ENCODE measurements around the gene IER3.

IER3 gene

DNA sequence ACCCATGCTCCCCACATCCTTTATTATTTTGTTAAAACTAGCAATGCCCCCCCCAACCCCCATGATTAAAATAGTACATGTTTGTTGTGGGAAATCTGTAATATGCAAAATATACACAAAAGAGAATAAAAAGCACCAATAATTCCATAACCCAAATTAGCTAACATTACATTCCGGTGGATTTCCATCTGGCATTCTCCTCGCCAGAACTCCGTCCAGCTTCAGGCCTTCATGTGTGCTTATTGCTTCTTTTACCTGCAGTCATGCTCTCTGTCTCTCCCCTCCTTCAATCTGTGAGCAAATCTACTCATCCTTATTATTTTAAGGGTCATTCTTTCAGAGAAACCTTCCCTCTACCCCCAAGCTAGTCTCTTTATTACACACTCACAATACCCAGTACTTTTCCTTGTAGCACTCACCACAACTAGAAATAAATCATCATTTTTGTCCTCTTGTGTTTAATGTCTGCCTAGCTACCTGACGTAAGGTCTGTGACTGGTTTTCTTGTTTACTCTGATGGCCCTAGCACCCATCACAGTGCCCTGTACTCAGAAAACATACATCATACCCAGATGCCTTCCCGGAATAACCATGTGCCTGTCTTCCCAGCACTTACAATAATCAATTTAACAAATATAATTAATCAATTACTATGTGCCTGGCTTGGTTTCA, 25.6 kb upstream of the IER3 start (continued):
- TF ChIP-seq ZNF335 (tag by site-specific recombination; conservative IDR thresholded peaks at IDR 0.05) (peak; percentile 67; the same call in 1 of the 2 replicates), ZNF426 (tag by site-specific recombination; IDR thresholded peaks at IDR 0.05) (no peak)

- H3K9me3 ChIP-seq (ENCODE audit: control insufficient read depth, insufficient read depth, low read depth, low read length) = no peaks in the 10 kb centered on the region
- no peaks in the 10 kb centered on the region for H3K36me3 ChIP-seq (ENCODE audit: control insufficient read depth in 2 of 2, insufficient read depth in 1 of 2, low read length in 2 of 2)
- peak overlapping the region; percentile 72; the same call in 1 of the 2 replicates for H3K27ac ChIP-seq (ENCODE audit: extremely low read depth, low read depth, low read length)
- peak overlapping the region; percentile 19 for H3K4me3 ChIP-seq (ENCODE audit: low read depth, low read length)
- H3K4me1 ChIP-seq (ENCODE audit: control insufficient read depth, insufficient read depth, low read length) = peaks cover 18% of the 10 kb centered on the region
- POLR2A ChIA-PET = interaction anchor here (0.6 to 7.9 kb wide), 17 partner anchors 8 to 154 kb away, joined by 3 to 64 read pairs (median 7); partner anchors contain the start of genes IER3 and MDC1
- CTCF ChIA-PET = interaction anchor here (0.6 to 2.1 kb wide), 18 partner anchors 10 to 638 kb away, joined by 3 to 8 read pairs (median 4); partner anchors contain the start of gene IER3
- TF ChIP-seq ZBTB7A (tag by site-specific recombination; IDR thresholded peaks at IDR 0.05; ENCODE audit: low read depth) (no peak), ZNF211 (tag by site-specific recombination; IDR thresholded peaks at IDR 0.05; ENCODE audit: low read depth) (no peak), ZNF558 (tag by site-specific recombination; IDR thresholded peaks at IDR 0.05) (no peak), ZNF214 (tag by site-specific recombination; IDR thresholded peaks at IDR 0.05; ENCODE audit: borderline replicate concordance) (no peak), ZNF837 (tag by site-specific recombination; IDR thresholded peaks at IDR 0.05) (no peak), ZNF843 (tag by site-specific recombination; IDR thresholded peaks at IDR 0.05) (no peak), ZNF514 (tag by site-specific recombination; IDR thresholded peaks at IDR 0.05) (no peak), ZNF394 (tag by site-specific recombination; IDR thresholded peaks at IDR 0.05; ENCODE audit: borderline replicate concordance) (peak; percentile 64; the same call in 1 of the 2 replicates), ZNF292 (tag by site-specific recombination; IDR thresholded peaks at IDR 0.05; ENCODE audit: borderline replicate concordance, low read depth) (no peak), ZNF133 (tag by site-specific recombination; IDR thresholded peaks at IDR 0.05) (no peak), ZNF701 (tag by site-specific recombination; IDR thresholded peaks at IDR 0.05) (no peak), ZNF302 (tag by site-specific recombination; IDR thresholded peaks at IDR 0.05; ENCODE audit: low read depth) (no peak), ZNF580 (tag by site-specific recombination; IDR thresholded peaks at IDR 0.05) (no peak), ZNF114 (tag by site-specific recombination; IDR thresholded peaks at IDR 0.05) (no peak), ELK4 (IDR thresholded peaks at IDR 0.05; ENCODE audit: borderline replicate concordance, low read depth, low read length) (no peak), PATZ1 (tag by site-specific recombination; IDR thresholded peaks at IDR 0.05) (peak; percentile 95), ZFP37 (tag by site-specific recombination; IDR thresholded peaks at IDR 0.05) (no peak), ZNF16 (tag by site-specific recombination; IDR thresholded peaks at IDR 0.05; ENCODE audit: low read depth) (no peak), ZNF423 (tag by site-specific recombination; IDR thresholded peaks at IDR 0.05) (no peak)
- TF ChIP-seq, protein P1, sequence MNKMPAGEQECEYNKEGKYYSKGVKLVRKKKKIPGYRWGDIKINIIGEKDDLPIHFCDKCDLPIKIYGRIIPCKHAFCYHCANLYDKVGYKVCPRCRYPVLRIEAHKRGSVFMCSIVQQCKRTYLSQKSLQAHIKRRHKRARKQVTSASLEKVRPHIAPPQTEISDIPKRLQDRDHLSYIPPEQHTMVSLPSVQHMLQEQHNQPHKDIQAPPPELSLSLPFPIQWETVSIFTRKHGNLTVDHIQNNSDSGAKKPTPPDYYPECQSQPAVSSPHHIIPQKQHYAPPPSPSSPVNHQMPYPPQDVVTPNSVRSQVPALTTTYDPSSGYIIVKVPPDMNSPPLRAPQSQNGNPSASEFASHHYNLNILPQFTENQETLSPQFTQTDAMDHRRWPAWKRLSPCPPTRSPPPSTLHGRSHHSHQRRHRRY (tag by site-specific recombination; IDR thresholded peaks at IDR 0.05) = no peak; the same call in 1 of the 2 replicates
- TF ChIP-seq, protein P2, sequence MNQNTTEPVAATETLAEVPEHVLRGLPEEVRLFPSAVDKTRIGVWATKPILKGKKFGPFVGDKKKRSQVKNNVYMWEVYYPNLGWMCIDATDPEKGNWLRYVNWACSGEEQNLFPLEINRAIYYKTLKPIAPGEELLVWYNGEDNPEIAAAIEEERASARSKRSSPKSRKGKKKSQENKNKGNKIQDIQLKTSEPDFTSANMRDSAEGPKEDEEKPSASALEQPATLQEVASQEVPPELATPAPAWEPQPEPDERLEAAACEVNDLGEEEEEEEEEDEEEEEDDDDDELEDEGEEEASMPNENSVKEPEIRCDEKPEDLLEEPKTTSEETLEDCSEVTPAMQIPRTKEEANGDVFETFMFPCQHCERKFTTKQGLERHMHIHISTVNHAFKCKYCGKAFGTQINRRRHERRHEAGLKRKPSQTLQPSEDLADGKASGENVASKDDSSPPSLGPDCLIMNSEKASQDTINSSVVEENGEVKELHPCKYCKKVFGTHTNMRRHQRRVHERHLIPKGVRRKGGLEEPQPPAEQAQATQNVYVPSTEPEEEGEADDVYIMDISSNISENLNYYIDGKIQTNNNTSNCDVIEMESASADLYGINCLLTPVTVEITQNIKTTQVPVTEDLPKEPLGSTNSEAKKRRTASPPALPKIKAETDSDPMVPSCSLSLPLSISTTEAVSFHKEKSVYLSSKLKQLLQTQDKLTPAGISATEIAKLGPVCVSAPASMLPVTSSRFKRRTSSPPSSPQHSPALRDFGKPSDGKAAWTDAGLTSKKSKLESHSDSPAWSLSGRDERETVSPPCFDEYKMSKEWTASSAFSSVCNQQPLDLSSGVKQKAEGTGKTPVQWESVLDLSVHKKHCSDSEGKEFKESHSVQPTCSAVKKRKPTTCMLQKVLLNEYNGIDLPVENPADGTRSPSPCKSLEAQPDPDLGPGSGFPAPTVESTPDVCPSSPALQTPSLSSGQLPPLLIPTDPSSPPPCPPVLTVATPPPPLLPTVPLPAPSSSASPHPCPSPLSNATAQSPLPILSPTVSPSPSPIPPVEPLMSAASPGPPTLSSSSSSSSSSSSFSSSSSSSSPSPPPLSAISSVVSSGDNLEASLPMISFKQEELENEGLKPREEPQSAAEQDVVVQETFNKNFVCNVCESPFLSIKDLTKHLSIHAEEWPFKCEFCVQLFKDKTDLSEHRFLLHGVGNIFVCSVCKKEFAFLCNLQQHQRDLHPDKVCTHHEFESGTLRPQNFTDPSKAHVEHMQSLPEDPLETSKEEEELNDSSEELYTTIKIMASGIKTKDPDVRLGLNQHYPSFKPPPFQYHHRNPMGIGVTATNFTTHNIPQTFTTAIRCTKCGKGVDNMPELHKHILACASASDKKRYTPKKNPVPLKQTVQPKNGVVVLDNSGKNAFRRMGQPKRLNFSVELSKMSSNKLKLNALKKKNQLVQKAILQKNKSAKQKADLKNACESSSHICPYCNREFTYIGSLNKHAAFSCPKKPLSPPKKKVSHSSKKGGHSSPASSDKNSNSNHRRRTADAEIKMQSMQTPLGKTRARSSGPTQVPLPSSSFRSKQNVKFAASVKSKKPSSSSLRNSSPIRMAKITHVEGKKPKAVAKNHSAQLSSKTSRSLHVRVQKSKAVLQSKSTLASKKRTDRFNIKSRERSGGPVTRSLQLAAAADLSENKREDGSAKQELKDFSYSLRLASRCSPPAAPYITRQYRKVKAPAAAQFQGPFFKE (tag by site-specific recombination; IDR thresholded peaks at IDR 0.05; ENCODE audit: borderline replicate concordance) = no peak
Observed at GRCh38 chr6:30769088-30769852, 24.9 kb upstream of the IER3 start.
